ENCODE data around the gene PWWP2B. TPM values are rescaled to one million over a fixed set of nuclear protein-coding genes. Genes with fewer than 3 reads are reported as not detected.
"Not testable (repeated sequence)": the region's sequence is repeated elsewhere in the genome, so short reads cannot be mapped to it uniquely, and the experiment has no call there.

PWWP2B gene
- total and polyA plus RNA-seq, 10 donors: 22.5 to 50.0 (median 28.0) TPM

DNA sequence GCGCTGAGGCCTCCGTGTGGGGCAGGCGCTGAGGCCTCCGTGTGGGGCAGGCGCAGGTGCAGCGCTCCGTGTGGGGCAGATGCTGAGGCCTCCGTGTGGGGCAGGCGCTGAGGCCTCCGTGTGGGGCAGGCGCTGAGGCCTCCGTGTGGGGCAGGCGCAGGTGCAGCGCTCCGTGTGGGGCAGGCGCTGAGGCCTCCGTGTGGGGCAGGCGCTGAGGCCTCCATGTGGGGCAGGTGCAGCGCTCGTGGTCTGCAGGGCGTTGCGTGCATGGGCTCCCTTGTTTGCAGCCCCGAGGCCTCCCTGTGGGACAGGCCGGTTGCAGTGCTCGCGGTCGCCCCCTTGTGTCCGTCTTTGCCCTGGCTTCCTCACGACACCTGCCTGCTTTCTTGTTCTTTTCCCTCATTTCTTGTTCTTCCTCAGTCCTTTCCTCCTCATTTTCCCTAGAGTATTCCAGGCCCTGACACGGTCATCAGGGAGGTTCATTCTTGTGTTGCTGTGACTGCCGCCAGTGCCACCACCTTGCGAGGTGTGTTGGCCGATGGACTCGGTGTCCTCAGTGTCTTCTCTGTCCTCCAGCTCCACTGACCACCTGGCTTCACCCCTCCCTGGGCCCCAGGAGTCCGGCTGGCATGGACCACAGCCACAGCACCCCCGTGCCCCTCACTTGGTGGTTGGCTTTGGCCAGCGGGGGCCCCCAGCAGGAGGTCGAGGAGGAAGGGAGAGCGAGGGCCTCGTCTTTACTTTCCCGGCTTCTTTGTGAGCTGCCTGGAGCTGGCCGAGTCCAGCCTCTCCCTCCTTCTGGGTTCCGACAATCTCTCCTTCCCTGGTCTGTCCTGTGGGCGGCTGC lies 44.3 kb upstream of the PWWP2B start:
- Histone ChIP-seq H3K4me1 (peaks cover 0 to 26% (median 6%) of the 10 kb centered on the region in 6 donors), H3K36me3 (peaks cover 0 to 83% (median 5%) of the 10 kb centered on the region in 6 donors)
- H3K27me3 ChIP-seq (replicated peaks in 1 of 7); H3K9me3 ChIP-seq; H3K27ac ChIP-seq; H3K4me3 ChIP-seq: not testable (repeated sequence)
- TF ChIP-seq POLR2AphosphoS5 (IDR thresholded peaks at IDR 0.05): peak in 2 of 3 donors; percentile 18 to 33
- TF ChIP-seq, protein P1, sequence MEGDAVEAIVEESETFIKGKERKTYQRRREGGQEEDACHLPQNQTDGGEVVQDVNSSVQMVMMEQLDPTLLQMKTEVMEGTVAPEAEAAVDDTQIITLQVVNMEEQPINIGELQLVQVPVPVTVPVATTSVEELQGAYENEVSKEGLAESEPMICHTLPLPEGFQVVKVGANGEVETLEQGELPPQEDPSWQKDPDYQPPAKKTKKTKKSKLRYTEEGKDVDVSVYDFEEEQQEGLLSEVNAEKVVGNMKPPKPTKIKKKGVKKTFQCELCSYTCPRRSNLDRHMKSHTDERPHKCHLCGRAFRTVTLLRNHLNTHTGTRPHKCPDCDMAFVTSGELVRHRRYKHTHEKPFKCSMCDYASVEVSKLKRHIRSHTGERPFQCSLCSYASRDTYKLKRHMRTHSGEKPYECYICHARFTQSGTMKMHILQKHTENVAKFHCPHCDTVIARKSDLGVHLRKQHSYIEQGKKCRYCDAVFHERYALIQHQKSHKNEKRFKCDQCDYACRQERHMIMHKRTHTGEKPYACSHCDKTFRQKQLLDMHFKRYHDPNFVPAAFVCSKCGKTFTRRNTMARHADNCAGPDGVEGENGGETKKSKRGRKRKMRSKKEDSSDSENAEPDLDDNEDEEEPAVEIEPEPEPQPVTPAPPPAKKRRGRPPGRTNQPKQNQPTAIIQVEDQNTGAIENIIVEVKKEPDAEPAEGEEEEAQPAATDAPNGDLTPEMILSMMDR (IDR thresholded peaks at IDR 0.05 in 8 of 11, conservative IDR thresholded peaks at IDR 0.05 in 3 of 11): peak; percentile 60 to 88 (median 81)
- peak; percentile 93 for DNase-seq
- intact Hi-C loops (cut with DNase I; ENCODE audit: low total_unique reads): loop anchor here (5.0 kb wide), 1 partner anchor 130 kb away; no protein-coding TSS in a partner anchor
- WGBS, 5 donors: 40 to 57% (median 49%) methylated on average over 19 to 35 of the region's 44 CpGs

DNA sequence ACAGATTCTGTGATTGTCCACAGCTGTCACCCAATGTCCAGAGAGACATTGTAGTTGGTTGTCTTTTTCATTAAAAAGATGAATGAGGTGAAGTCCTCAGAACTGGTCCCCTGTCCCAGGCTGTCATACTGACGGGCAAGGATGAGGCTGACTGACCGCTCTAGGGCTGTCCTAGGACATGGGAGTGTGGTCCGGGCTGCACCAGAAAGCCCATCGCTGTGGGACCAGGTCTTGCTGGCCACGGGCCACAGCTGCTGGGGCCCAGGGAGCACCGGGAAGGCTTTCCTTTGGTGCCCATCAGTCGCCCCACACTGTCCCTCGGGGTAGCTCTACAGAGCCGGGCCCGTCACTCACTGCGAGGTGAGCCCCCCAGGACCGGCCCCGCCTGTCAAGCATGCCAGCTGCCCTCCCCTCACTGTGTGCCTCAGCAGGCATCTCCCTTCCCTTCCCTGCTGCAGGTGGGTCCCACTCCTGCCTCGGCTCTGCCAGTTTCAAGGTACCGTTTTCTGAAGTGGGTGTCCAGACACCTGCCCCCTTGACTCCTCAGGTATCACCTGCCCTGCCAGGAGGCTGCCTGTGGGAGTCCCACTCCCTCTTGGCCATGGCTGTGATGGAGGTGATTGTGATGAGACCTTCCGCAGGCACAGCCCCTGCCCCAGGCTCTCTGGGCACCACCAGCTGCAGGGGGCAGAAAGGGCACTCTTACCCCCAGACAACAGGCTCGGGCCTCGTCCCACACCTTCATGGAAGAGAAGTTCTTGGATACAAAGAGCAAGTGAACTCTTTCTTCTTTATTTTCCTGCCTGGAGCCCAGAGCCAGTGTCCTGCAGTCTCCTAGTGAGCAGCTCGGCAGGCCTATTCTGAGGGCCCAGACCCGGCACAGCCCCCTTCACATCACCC lies 43.3 kb upstream of the PWWP2B start:
- no peaks in the 10 kb centered on the region for H3K27me3 ChIP-seq (replicated peaks in 1 of 7)
- WGBS, 5 donors: 87 to 91% (median 90%) methylated on average over 15 to 20 of the region's 20 CpGs
- peak; percentile 61 for DNase-seq
- H3K4me3 ChIP-seq: no peak overlapping the region
- H3K9me3 ChIP-seq: no peaks in the 10 kb centered on the region
- TF ChIP-seq POLR2AphosphoS5 (IDR thresholded peaks at IDR 0.05) (no peak), POLR2A (IDR thresholded peaks at IDR 0.05) (no peak)
- intact Hi-C loops (cut with DNase I; ENCODE audit: low total_unique reads): loop anchor here (5.0 kb wide), 1 partner anchor 131 kb away; no protein-coding TSS in a partner anchor
- peaks cover 0 to 26% (median 6%) of the 10 kb centered on the region in 6 donors for H3K4me1 ChIP-seq
- peaks cover 0 to 74% (median 2%) of the 10 kb centered on the region in 6 donors for H3K36me3 ChIP-seq
- H3K27ac ChIP-seq: no peak overlapping the region

DNA sequence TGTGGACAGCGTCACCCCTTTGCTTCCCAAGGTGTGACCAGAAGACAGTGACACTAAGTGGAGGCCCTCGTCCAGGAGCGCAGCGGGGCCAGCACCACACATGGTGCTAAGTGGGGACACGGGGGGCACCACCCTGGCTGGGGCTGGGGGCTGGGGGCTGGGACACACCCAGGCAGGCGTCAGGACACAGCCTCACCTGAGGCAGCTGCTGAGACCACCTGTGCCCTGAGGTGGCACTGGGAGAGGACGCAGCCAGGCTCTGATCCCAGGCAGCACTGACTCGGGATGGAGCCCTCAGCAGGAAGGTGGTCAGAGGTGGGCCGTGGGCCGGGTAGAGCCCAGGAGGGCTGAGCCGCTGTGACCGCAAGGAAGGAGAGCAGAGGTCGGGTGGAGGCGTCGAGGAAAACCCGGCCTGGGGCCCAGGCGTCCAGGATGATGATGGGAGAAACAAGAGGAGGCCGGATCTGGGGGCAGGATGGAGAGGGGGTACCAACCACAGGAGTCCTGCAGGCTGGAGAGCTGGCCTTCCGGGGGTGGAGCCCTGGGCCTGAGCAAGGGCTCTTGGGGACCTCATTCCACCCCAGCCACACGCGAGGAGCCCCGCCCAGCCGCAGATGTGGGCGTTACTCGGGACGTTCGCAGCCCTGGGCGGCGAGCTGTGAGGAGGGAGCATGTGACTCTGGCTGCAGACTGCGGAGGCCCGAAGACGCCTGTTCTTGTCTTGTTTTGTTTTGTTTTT lies 42.5 kb upstream of the PWWP2B start:
- Histone ChIP-seq H3K27me3 (replicated peaks in 1 of 7) (no peaks in the 10 kb centered on the region), H3K4me3 (no peak overlapping the region), H3K27ac (no peak overlapping the region), H3K4me1 (peaks cover 0 to 26% (median 6%) of the 10 kb centered on the region in 6 donors), H3K36me3 (peaks cover 0 to 66% (median 2%) of the 10 kb centered on the region in 6 donors), H3K9me3 (no peaks in the 10 kb centered on the region)
- 85 to 93% (median 89%) methylated on average over 25 to 32 of the region's 32 CpGs for WGBS, 5 donors
- DNase-seq: peak; percentile 73
- TF ChIP-seq POLR2AphosphoS5 (IDR thresholded peaks at IDR 0.05) (no peak), POLR2A (IDR thresholded peaks at IDR 0.05) (no peak)
- TF ChIP-seq, protein P1 (IDR thresholded peaks at IDR 0.05 in 8 of 11, conservative IDR thresholded peaks at IDR 0.05 in 3 of 11): no peak
- intact Hi-C loops (cut with DNase I; ENCODE audit: low total_unique reads): loop anchor here (5.0 kb wide), 1 partner anchor 132 kb away; no protein-coding TSS in a partner anchor

DNA sequence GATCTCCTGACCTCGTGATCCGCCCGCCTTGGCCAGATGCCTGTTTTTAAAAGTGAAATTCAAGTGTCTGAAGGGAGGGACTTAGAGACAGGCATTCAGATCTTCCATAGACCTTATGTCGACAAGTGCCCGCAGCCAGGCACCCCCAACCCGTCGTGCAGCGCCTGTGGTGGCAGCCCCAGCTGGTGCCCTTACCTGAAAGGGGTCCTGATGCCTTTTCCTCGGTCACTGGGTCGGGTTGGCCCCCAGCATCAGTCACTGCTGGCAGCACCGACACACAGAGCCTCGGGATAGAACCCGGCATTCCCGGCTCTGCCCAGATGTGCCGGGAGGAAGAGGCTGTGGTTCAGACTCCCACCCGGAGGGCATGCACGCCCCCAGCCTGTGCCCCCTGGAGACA lies 41.7 kb upstream of the PWWP2B start:
- Histone ChIP-seq H3K36me3 (peaks cover 0 to 58% (median 2%) of the 10 kb centered on the region in 6 donors), H3K9me3 (no peaks in the 10 kb centered on the region), H3K4me1 (peaks cover 0 to 28% (median 6%) of the 10 kb centered on the region in 6 donors), H3K27ac (no peak overlapping the region), H3K4me3 (no peak overlapping the region), H3K27me3 (replicated peaks in 1 of 7) (no peaks in the 10 kb centered on the region)
- WGBS, 5 donors: 80 to 96% (median 87%) methylated on average over 12 to 17 of the region's 17 CpGs
- DNase-seq: peak; percentile 67
- TF ChIP-seq, protein P1 (IDR thresholded peaks at IDR 0.05 in 8 of 11, conservative IDR thresholded peaks at IDR 0.05 in 3 of 11): no peak
- TF ChIP-seq POLR2AphosphoS5 (IDR thresholded peaks at IDR 0.05) (no peak), POLR2A (IDR thresholded peaks at IDR 0.05) (no peak)
- intact Hi-C loops (cut with DNase I; ENCODE audit: low total_unique reads): no loop called here
